ELR (cell line): ENCODE data around the gene CLDND2.

Experiments
- DNase-seq: peaks from one replicate; pipeline ENCODE4 v3.0.0-alpha.2; 2015; ENCODE audit warnings: low read depth

CLDND2 gene

GRCh38 chr19:51380379-51380778 is 11.6 kb upstream of the CLDND2 start:
- DNase-seq: no peak

GRCh38 chr19:51377422-51377821 is 8.6 kb upstream of the CLDND2 start:
- DNase-seq: no peak

- DNase-seq: no peak
Observed at GRCh38 chr19:51375504-51376221, 6.9 kb upstream of the CLDND2 start.

GRCh38 chr19:51372649-51373504 is 4.1 kb upstream of the CLDND2 start, which contains the start of gene NKG7:
NKG7 (minus strand) TSS chr19:51372654; CDS start chr19:51372535, 119 bp downstream.
- DNase-seq: no peak

GRCh38 chr19:51372021-51372648 is 3.3 kb upstream of the CLDND2 start:
- DNase-seq: no peak

- no peak for DNase-seq
Observed at GRCh38 chr19:51371186-51371690, 2.4 kb upstream of the CLDND2 start.

GRCh38 chr19:51370230-51370629 is 1.4 kb upstream of the CLDND2 start:
- DNase-seq: no peak

GRCh38 chr19:51367565-51368365 is 1.0 kb downstream of the CLDND2 start:
- peak; percentile 98 for DNase-seq

GRCh38 chr19:51367255-51367564 is 1.6 kb downstream of the CLDND2 start:
- DNase-seq: no peak

GRCh38 chr19:51366389-51367254 is 2.2 kb downstream of the CLDND2 start:
- DNase-seq: peak; percentile 98

- DNase-seq: no peak
Observed at GRCh38 chr19:51365965-51366388, 2.8 kb downstream of the CLDND2 start, which contains the start of gene ETFB. ETFB (minus strand) TSS chr19:51366388; CDS start chr19:51366326, 62 bp downstream.

GRCh38 chr19:51365211-51365964 is 3.4 kb downstream of the CLDND2 start:
- DNase-seq: peak; percentile 55

- peak; percentile 60 for DNase-seq
Observed at GRCh38 chr19:51364200-51365106, 4.3 kb downstream of the CLDND2 start.

GRCh38 chr19:51361239-51361638 is 7.6 kb downstream of the CLDND2 start:
- no peak for DNase-seq

- peak; percentile 79 for DNase-seq
Observed at GRCh38 chr19:51359294-51359693, 9.5 kb downstream of the CLDND2 start.

GRCh38 chr19:51357952-51358351 is 10.9 kb downstream of the CLDND2 start:
- no peak for DNase-seq

- DNase-seq: no peak
Observed at GRCh38 chr19:51356159-51356801, 12.5 kb downstream of the CLDND2 start.

- DNase-seq: no peak
Observed at GRCh38 chr19:51354742-51355148, 14.1 kb downstream of the CLDND2 start.
